Hepatic stellate cell (primary cell): ENCODE data around the gene CDH13.
A peak's percentile ranks its signal among the peaks of the same experiment; 100 is the strongest.

ENCODE experiments used
- DNase-seq: peaks from one replicate; pipeline ENCODE4 v3.0.0; 2011; ENCODE audit warnings: low spot score

CDH13 gene

GRCh38 chr16:83118365-83118764 is 491.6 kb downstream of the CDH13 start:
- DNase-seq, result no peak

- DNase-seq, result no peak
Measured at GRCh38 chr16:83125999-83126568, 499.3 kb downstream of the CDH13 start.

GRCh38 chr16:83128041-83128440 is 501.3 kb downstream of the CDH13 start:
- DNase-seq, result no peak

- no peak for DNase-seq
Measured at GRCh38 chr16:83130039-83130438, 503.3 kb downstream of the CDH13 start.

- no peak for DNase-seq
Measured at GRCh38 chr16:83134638-83135037, 507.9 kb downstream of the CDH13 start.

GRCh38 chr16:83136419-83136818 is 509.6 kb downstream of the CDH13 start:
- no peak for DNase-seq

- no peak for DNase-seq
Measured at GRCh38 chr16:83136924-83137323, 510.2 kb downstream of the CDH13 start.

DNA sequence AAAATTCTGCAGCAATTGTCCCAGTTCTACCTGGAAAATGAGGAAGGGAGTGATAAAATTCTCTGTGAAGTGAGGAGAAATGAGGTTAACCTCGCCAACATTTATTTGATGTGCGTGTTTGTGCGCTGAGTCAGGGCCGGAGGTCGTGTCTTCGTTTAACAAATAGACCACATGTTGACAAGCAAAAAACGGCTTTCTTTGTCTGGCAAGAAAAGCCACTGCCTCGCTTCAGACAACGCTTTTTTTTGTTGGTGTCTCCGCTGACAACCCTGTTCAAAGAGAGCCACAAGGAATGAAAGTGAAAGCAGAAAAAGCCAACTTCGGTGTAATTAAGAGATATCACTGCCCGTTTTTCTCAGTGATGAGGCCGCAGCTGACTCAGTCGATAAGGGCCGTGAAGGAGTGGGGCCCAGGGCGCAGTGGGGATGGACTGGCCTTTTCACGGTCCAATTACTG is 510.6 kb downstream of the CDH13 start:
- DNase-seq, result peak; percentile 59

- DNase-seq, result no peak
Measured at GRCh38 chr16:83137894-83138293, 511.1 kb downstream of the CDH13 start.

DNA sequence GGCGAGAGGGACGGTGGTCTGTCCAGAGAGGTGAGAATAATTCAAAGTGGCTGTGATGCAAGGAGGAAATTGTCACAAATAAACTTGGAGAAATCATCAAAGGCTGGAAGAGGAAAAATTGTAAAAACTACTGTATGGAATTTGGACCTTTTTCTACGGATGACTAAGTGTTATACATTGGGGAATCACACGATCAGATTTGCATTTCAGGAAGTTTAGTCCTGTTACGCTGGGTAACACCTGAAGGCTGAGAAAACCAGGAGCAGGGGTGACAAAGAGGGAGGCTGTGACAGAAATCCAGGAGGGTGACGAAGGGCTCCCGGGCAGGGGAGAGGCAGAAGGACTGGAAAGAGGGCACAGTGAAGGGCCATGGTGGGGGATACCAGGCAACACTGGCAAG is 511.7 kb downstream of the CDH13 start:
- no peak for DNase-seq

GRCh38 chr16:83138976-83139690 is 512.4 kb downstream of the CDH13 start:
- no peak for DNase-seq

DNA sequence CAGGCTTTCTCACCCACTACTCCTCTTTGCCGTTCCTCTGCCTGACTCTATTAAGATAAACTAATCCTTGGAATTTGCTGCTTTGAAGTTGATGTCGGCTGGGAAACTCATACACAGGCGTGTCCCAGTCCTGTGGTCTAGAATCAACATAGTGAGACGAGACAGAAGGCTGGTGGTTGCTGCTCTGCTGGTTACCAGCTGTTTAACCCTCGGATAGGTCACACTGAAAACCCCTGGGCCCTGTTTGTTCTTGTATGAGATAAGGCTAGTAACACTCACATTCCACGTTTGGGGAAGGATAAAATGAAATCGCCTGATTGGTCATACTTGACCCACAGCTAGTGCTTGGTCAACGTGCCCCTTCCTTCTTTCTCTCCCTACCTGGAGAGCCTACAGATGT is 517.0 kb downstream of the CDH13 start:
- peak; percentile 54 for DNase-seq

GRCh38 chr16:83145297-83145696 is 518.5 kb downstream of the CDH13 start:
- DNase-seq, result no peak

GRCh38 chr16:83147244-83147643 is 520.5 kb downstream of the CDH13 start:
- DNase-seq, result no peak

- no peak for DNase-seq
Measured at GRCh38 chr16:83158320-83158957, 531.7 kb downstream of the CDH13 start.

- no peak for DNase-seq
Measured at GRCh38 chr16:83159049-83159448, 532.3 kb downstream of the CDH13 start.

DNA sequence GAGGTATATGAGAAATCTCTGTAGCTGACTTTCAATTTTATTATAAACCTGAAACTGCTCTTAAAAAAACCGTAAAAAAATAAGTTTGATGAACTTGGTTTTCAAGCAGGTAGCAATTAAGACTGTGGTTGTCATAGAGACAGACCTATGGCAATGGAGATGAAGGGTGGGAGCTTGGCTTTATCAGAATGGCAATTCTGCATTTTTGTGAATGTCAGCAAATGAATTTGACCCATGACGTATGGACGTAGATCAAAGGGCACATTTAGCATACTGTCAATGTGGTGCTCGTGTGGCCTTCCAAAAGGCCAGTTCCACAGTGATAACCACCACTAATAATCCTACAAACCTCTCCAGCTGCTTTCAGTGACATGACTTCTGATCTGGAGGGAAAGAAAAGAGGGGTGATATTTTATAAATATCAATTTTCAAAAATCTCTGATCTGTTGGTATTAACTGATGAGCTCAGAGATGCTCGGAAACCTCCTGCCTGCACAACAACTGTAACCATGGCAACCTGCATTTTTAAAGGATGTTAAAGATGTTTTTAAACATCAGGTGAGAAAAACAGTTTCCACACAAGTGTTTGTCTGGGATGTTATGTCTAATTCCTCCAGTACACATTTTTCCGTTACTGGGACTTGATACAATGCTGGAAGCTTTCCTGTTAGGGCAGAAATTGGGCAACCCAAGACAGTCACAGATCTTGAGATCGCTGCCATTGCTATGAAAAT is 533.7 kb downstream of the CDH13 start:
- DNase-seq, result no peak

- no peak for DNase-seq
Measured at GRCh38 chr16:83162791-83163190, 536.0 kb downstream of the CDH13 start.

GRCh38 chr16:83164816-83165215 is 538.0 kb downstream of the CDH13 start:
- DNase-seq, result no peak

DNA sequence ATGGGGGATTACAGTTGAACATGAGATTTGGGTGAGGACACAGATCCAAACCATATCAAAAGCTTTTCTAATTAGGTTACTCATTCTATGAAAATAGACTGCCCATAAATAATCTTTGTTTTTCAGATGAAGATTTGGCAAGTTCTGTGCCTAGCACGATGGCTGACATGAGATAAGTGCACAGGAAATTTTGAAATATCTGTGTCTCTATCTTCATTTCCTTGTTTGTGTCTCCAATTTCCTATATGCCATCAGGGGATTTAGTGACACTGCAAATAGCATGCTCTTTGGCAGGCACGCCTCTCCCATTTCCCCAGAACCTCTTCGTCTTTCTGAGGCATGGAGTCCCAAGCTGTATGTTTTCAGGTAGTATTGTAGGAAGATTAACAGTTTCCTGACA is 544.6 kb downstream of the CDH13 start:
- no peak for DNase-seq

GRCh38 chr16:83174671-83175070 is 547.9 kb downstream of the CDH13 start:
- no peak for DNase-seq

- DNase-seq, result no peak
Measured at GRCh38 chr16:83176802-83177201, 550.0 kb downstream of the CDH13 start.

GRCh38 chr16:83185902-83186301 is 559.1 kb downstream of the CDH13 start:
- DNase-seq, result no peak
